ENCODE measurements around the gene EIPR1. TPM values are rescaled to one million over a fixed set of nuclear protein-coding genes. Genes with fewer than 3 reads are reported as not detected.
"Not testable (repeated sequence)": the region's sequence is repeated elsewhere in the genome, so short reads cannot be mapped to it uniquely, and the experiment has no call there.

The EIPR1 gene
- total and polyA plus RNA-seq, 2 of the 4 experiments (the other 2 are of a cell fraction), result 46.5 to 67.4 TPM

- H4K20me1 ChIP-seq (ENCODE audit: insufficient read depth, low read length); H3K27ac ChIP-seq (ENCODE audit: insufficient read depth, low read length); H4K91ac ChIP-seq (ENCODE audit: insufficient read depth, low read depth, low read length); H3K4me2 ChIP-seq (ENCODE audit: low read depth, low read length); H2BK120ac ChIP-seq (ENCODE audit: low read depth, low read length); in situ Hi-C loops (cut with MboI; ENCODE audit: low sequenced_read_pairs); H4K5ac ChIP-seq (ENCODE audit: low read depth, low read length); H3K23ac ChIP-seq (ENCODE audit: low read depth, low read length); H3K27me3 ChIP-seq (ENCODE audit: control insufficient read depth, insufficient read depth, low read length); H3K18ac ChIP-seq (ENCODE audit: low read depth, low read length); H3K14ac ChIP-seq (replicated peaks; ENCODE audit: low read depth, low read length); H2AK5ac ChIP-seq (ENCODE audit: low read depth, low read length); H4K8ac ChIP-seq (ENCODE audit: low read depth in 2 of 2, low read length in 2 of 2); intact Hi-C loops (cut with micrococcal nuclease); BruUV-seq (replicated peaks); H3K79me1 ChIP-seq (ENCODE audit: low read depth in 1 of 2, low read length in 2 of 2); H3K9me3 ChIP-seq (ENCODE audit: control insufficient read depth, insufficient read depth, low read length); CTCF ChIA-PET; dilution Hi-C loops (cut with HindIII; ENCODE audit: low sequenced_read_pairs, unreplicated experiment); H2BK5ac ChIP-seq (ENCODE audit: low read depth, low read length, poor library complexity, severe bottlenecking); H3K36me3 ChIP-seq (ENCODE audit: control insufficient read depth, insufficient read depth, low read length); POLR2A ChIA-PET (ENCODE audit: unreplicated experiment); DNase-seq; H3K4ac ChIP-seq (ENCODE audit: low read depth, low read length); H2BK15ac ChIP-seq (ENCODE audit: low read depth, low read length); H2BK20ac ChIP-seq (ENCODE audit: low read depth, low read length); H3K56ac ChIP-seq (ENCODE audit: extremely low read depth, insufficient read depth, low read length); H3K9me1 ChIP-seq (ENCODE audit: insufficient read depth, low read length); H2AK9ac ChIP-seq (replicated peaks; ENCODE audit: low read depth, low read length, poor library complexity); ATAC-seq (ENCODE audit: low read depth); H3K4me1 ChIP-seq (ENCODE audit: control insufficient read depth, insufficient read depth, low read length); H3K9ac ChIP-seq (ENCODE audit: low read depth, low read length); H2AFZ ChIP-seq (replicated peaks; ENCODE audit: low read length, poor library complexity); H3K4me3 ChIP-seq (ENCODE audit: insufficient read depth, low read depth, low read length): not testable (repeated sequence)
- WGBS, 2 experiments (ENCODE audit: extremely low coverage in 2 of 2, insufficient read length in 1 of 2), result 100% methylated on average over 1 of the region's 10 CpGs; no CpG with 5 or more reads in 1 of the 2 experiments
These were observed 178.9 kb downstream of the EIPR1 start for GRCh38 chr2:3198671-3199192.

All from IMR-90 (cell line).